ENCODE results near the gene LYRM4.

DNA sequence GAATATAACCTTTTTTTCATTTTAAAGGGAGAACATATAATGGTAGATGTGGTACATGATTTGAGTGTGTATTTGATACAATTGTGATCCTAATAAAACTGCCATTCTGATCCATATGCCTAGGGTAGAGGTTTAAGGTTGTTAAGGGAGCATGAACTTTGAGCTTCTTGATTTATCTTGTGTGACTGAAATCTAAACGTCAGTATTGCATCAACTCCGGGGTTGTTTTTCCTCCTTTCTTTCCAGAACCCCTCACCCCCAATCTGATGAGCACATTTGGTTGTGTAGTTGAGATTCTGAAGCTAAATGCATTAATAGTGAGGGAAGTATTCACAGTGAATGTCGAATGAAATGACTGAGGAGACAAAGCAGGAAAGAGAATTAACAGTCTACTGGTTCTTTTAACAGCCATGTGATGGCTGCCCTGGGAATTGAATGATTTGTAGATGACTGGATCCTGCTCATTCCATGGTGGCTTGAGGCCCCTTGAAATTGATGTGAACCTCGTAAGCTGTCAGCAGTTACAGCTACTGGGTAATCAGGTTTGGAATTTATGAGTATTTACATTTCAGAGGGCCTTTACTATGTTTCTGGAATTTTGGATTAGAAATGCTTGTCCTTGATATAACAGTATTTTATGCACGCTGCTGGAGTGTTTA lies 45.3 kb upstream of the LYRM4 start:
- TF ChIP-seq, protein P1, sequence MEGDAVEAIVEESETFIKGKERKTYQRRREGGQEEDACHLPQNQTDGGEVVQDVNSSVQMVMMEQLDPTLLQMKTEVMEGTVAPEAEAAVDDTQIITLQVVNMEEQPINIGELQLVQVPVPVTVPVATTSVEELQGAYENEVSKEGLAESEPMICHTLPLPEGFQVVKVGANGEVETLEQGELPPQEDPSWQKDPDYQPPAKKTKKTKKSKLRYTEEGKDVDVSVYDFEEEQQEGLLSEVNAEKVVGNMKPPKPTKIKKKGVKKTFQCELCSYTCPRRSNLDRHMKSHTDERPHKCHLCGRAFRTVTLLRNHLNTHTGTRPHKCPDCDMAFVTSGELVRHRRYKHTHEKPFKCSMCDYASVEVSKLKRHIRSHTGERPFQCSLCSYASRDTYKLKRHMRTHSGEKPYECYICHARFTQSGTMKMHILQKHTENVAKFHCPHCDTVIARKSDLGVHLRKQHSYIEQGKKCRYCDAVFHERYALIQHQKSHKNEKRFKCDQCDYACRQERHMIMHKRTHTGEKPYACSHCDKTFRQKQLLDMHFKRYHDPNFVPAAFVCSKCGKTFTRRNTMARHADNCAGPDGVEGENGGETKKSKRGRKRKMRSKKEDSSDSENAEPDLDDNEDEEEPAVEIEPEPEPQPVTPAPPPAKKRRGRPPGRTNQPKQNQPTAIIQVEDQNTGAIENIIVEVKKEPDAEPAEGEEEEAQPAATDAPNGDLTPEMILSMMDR (IDR thresholded peaks at IDR 0.05): no peak
- no peak for TF ChIP-seq ZFX (IDR thresholded peaks at IDR 0.05; ENCODE audit: borderline replicate concordance)
